Renal cortical epithelial cell (primary cell): ENCODE measurements around the gene CRYM. TPM values are rescaled to one million over a fixed set of nuclear protein-coding genes. Genes with fewer than 3 reads are reported as not detected.

Experiments
- total RNA-seq: library from RNA; depleted of rRNA; stranded (reverse); fragments of >200 nt; gene quantifications from 2 replicates; pipeline ENCODE4 v1.2.3, GENCODE V29; 2014

Gene CRYM
- total RNA-seq, 1 donor from 2014 or later, result 5.0 TPM

Other genes starting within 250 kb of the CRYM start
- 0.40 TPM in 1 of 2 replicates, not detected in the other for gene DNAH3, start 127.4 kb downstream of the CRYM start, total RNA-seq
- 76.2 and 146 TPM in 2 replicates for gene LDAF1, start 119.6 kb downstream of the CRYM start, total RNA-seq
- gene ZP2, start 66.7 kb downstream of the CRYM start, total RNA-seq, result not detected in 2 replicates
- gene ANKS4B, start 44.6 kb downstream of the CRYM start, total RNA-seq, result not detected in 2 replicates